ENCODE results near the gene EPN1. TPM values are rescaled to one million over a fixed set of nuclear protein-coding genes. Genes with fewer than 3 reads are reported as not detected.

EPN1 gene
- total and polyA plus RNA-seq, 2 of the 13 experiments (the other 11 are each of a cell fraction or from before 2014, with no cell fraction given), result 28.9 to 31.7 TPM

DNA sequence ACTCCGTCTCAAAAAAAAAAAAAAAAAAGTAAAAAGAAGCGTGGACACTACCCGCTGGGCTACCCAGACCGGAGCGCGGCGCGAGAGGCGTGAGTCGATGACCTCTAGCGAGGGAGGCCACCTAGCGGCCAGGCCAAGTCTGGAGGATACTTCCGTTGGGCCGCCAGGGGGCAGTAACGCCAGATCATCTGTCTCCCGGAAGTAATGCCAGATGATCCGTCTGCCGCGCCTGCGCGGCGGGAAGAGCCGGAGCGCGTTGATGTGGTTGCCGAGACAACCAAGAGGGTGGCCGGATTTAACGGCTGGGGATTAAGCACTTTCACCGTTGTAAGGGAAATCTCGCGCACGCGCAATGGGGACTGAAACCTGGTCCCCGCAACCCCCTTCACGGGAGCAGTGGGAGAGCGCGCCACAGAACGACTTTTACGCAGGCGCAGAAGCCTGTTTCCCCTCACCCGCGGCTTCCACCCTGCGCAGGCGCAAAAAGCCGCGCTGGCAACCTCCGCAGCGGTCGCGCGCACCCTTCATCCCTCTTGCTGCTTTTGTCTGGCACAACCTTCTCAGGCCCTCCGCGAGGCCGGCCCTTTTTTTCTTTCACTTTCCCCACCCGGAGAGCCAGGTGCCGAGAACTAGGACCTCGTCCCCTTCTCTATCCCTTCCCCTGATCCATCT is 21.2 kb upstream of the EPN1 start (continued):
- peak; percentile 59; the same call in 1 of the 2 replicates for TF ChIP-seq CREM (IDR thresholded peaks at IDR 0.05)
- no peak for TF ChIP-seq CREM (CRISPR knock-in tag; IDR thresholded peaks at IDR 0.05)
- TF ChIP-seq ZNF619 (CRISPR knock-in tag; IDR thresholded peaks at IDR 0.05), result peak; percentile 70
- no peak for TF ChIP-seq IRX3 (CRISPR knock-in tag; IDR thresholded peaks at IDR 0.05; ENCODE audit: borderline replicate concordance, low read depth)
- no peak for TF ChIP-seq RFXANK (CRISPR knock-in tag; IDR thresholded peaks at IDR 0.05)
- TF ChIP-seq ZNF468 (CRISPR knock-in tag; IDR thresholded peaks at IDR 0.05), result no peak
- no peak for TF ChIP-seq EHMT2 (IDR thresholded peaks at IDR 0.05; ENCODE audit: borderline replicate concordance, low read depth, low read length)
- TF ChIP-seq, protein P1, sequence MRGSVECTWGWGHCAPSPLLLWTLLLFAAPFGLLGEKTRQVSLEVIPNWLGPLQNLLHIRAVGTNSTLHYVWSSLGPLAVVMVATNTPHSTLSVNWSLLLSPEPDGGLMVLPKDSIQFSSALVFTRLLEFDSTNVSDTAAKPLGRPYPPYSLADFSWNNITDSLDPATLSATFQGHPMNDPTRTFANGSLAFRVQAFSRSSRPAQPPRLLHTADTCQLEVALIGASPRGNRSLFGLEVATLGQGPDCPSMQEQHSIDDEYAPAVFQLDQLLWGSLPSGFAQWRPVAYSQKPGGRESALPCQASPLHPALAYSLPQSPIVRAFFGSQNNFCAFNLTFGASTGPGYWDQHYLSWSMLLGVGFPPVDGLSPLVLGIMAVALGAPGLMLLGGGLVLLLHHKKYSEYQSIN (CRISPR knock-in tag; IDR thresholded peaks at IDR 0.05; ENCODE audit: borderline replicate concordance), result no peak
- TF ChIP-seq, protein P2, sequence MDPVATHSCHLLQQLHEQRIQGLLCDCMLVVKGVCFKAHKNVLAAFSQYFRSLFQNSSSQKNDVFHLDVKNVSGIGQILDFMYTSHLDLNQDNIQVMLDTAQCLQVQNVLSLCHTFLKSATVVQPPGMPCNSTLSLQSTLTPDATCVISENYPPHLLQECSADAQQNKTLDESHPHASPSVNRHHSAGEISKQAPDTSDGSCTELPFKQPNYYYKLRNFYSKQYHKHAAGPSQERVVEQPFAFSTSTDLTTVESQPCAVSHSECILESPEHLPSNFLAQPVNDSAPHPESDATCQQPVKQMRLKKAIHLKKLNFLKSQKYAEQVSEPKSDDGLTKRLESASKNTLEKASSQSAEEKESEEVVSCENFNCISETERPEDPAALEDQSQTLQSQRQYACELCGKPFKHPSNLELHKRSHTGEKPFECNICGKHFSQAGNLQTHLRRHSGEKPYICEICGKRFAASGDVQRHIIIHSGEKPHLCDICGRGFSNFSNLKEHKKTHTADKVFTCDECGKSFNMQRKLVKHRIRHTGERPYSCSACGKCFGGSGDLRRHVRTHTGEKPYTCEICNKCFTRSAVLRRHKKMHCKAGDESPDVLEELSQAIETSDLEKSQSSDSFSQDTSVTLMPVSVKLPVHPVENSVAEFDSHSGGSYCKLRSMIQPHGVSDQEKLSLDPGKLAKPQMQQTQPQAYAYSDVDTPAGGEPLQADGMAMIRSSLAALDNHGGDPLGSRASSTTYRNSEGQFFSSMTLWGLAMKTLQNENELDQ (CRISPR knock-in tag; IDR thresholded peaks at IDR 0.05; ENCODE audit: borderline replicate concordance), result no peak
- no peak for TF ChIP-seq KLF11 (CRISPR knock-in tag; IDR thresholded peaks at IDR 0.05)
- TF ChIP-seq PHF5A (CRISPR knock-in tag; IDR thresholded peaks at IDR 0.05; ENCODE audit: low read depth, unreplicated experiment), result no peak
- TF ChIP-seq MTF2 (CRISPR knock-in tag; IDR thresholded peaks at IDR 0.05; ENCODE audit: borderline replicate concordance), result no peak
